ENCODE results near the gene TMEM115.
"Not testable (repeated sequence)": the region's sequence is repeated elsewhere in the genome, so short reads cannot be mapped to it uniquely, and the experiment has no call there.

TMEM115 gene

DNA sequence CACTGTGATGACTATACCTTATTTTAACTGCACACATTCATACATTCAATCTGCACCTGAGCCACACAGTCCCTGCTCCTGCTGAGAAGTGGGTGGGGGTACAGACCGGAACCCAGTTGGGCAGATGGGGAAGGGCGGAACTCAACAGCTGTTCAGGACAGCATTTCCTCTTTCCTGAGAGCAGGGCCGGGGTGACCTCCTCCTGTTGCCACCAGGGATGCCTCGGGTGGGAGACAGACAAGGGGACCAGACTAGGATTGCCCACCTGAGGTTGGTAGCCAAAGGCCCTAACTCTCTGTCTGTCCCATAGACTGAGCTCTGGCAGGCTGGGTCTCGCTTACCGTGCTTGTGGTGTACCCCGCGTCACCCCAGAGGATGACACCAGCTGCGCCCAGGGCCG, 40.7 kb downstream of the TMEM115 start:
- DNase-seq (ENCODE audit: low read depth) = no peak

DNA sequence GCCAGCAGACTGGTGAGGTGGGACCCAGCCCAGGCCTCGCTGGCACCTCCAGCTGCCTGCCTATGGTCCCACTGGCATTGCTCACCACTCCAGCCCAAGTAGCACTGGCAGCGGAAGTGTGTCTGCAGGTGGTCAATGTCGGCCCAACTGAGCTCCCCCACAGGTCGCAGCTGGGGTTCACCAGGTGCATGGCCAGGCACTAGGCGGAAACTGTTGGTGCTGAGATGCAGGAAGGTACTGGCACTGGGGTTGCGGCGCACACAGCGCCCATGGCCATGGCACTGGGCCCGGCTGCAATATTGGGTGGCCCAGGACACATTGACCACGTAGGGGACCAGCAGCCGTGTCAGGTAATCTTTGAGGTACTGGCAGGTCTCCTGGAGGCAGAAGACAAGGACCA, 41.2 kb downstream of the TMEM115 start:
- DNase-seq (ENCODE audit: low read depth) = no peak

DNA sequence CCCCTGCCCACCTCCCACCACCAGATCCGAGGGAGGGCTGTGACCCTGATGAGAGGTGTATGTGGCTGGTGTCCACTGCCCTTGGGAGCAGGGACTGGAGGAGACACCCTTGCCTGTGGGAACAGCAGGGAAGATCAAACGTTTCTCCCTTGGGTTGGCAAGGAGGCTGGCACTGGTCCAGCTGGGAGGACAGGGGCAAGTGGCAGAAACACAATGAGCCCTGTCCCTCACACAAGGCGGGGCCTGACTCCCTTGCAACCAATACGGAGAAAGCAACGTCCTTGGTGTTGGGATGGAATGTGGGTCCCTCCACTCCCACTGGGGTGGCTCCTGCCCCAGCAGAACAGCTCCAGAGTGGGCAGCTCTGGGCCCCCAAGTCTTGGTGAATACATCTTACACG, 42.0 kb downstream of the TMEM115 start:
- DNase-seq (ENCODE audit: low read depth) = no peak

DNA sequence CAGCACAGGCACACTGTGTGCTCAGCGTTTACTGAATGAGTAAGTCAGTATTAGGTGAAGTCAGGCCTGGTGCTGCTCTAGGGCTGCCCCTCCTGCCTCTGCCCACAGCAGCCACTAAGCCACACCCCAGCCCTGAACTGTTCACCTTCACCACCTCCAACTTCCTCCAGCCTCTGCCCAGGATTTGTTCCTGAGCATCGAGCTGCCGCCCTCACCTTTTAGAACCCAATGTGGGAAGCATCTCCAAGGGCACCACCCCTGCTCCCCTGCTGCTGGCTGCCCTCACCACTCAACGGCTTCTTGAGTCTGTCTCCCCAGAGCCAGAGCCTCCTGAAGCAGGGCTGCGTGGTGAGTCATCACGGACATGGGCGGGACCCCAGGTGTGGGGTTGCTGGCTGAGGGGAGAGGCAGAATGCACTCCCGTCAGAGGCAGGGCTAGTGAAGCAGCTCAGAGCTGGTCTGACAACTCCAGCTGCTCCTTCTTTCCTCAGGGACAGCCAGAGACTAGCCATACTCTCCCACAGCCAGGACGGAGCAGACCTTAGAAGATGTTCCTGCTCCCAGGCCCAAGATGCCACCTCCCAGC, 42.6 kb downstream of the TMEM115 start:
- DNase-seq (ENCODE audit: low read depth) = peak; percentile 62

DNA sequence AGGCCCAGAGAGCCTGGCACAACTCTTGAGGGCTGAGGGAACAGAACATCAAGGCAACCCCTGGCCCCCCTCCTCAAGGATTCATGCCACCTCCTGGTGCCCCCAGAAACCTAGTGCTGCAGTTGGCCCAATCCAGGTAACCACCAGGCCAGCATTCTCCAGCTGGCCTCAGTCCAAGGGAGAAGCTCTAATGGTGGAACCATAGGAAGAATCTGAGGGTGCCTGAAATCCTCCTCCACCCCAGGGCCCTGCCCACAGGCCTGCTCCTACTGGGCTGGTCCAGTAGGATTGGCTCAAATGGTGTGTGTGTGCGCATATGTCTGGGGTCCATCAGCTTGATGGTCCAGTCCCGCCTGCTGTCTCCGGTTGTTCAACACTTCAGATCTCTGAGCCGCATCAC, 44.5 kb downstream of the TMEM115 start:
- DNase-seq (ENCODE audit: low read depth) = no peak

DNA sequence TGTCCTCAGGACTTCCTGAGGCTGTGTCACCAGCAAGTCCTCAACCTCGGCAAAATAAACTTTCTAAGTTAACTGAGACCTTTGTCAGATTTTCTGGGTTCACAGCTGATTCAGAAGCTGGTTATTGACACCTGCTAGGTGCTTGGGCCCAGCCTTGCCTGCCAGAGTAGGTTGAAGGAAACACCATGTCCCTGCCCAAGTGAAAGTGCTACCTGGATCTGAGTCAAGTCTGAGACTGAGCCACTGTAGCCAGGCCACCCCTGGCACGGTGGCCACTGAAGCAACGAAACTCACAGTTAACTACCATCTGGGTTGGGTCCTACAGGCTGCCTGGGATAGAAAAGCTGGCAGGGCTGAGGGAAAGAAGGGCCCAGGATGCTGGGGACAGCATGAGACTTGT, 45.0 kb downstream of the TMEM115 start:
- DNase-seq (ENCODE audit: low read depth) = no peak

DNA sequence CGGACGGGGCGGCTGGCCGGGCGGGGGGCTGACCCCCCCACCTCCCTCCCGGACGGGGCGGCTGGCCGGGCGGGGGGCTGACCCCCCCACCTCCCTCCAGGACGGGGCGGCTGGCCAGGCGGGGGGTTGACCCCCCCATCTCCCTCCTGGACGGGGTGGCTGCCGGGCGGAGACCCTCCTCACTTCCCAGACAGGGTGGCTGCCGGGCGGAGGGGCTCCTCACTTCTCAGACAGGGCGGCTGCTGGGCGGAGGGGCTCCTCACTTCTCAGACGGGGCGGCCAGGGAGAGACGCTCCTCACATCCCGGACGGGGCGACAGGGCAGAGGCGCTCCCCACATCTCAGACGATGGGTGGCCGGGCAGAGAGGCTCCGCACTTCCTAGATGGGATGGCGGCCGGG, 47.3 kb downstream of the TMEM115 start:
- not testable (repeated sequence) for DNase-seq (ENCODE audit: low read depth)
